ENCODE measurements around the gene CELSR1. TPM values are rescaled to one million over a fixed set of nuclear protein-coding genes. Genes with fewer than 3 reads are reported as not detected.
A peak's percentile ranks its signal among the peaks of the same experiment; 100 is the strongest.

The CELSR1 gene
- total RNA-seq, 1 donor from 2014 or later, result 151 TPM

DNA sequence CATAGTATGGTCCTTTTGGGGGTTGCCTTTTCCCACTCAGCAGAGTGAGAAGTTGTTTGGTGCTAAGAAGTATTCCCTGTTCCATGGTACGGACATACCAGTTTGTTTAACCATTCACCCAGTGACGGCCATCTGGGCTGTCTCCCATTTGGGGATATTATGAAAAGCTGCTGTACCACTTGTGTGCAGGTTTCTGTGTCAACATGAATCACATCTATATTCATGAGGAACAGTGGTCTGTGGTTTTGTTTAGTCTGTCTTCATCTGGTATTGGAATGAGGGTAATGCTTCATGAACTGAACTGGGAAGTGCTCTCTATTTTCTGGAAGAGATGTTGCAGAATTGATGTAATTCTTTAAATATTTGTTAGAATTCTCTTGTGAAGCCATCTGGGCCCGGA, 112.4 kb downstream of the CELSR1 start:
- DNase-seq (ENCODE audit: low read depth), result peak; percentile 97

- no peak for DNase-seq (ENCODE audit: low read depth)
These were observed 112.9 kb downstream of the CELSR1 start for GRCh38 chr22:46424496-46424895.

- DNase-seq (ENCODE audit: low read depth), result no peak
These were observed 114.5 kb downstream of the CELSR1 start for GRCh38 chr22:46422896-46423295.

- DNase-seq (ENCODE audit: low read depth), result peak; percentile 38
These were observed 116.2 kb downstream of the CELSR1 start for GRCh38 chr22:46421267-46421666.

GRCh38 chr22:46419754-46420571, 117.5 kb downstream of the CELSR1 start:
- no peak for DNase-seq (ENCODE audit: low read depth)

DNA sequence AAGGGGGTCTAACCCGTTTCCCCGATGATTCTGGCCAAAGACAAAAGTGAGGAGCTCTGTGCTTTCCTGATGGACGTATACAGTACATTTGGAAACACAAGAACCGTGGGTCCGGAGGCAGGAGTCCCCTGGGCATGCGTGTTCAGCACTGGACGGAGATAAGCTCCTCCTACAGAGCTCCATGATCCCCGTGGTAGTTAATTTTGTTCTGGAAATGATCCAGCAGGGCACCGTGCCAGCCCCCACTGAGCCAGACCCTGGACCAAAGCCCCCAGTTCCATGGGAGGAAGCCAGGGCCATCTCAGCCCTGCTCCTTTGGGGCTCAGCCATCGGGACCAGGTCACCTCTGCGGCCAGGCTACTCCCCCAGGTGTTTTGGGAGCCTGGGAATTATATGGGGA, 118.6 kb downstream of the CELSR1 start:
- DNase-seq (ENCODE audit: low read depth), result no peak

- no peak for DNase-seq (ENCODE audit: low read depth)
These were observed 119.7 kb downstream of the CELSR1 start for GRCh38 chr22:46417769-46418168.

GRCh38 chr22:46416891-46417580, 120.4 kb downstream of the CELSR1 start:
- peak; percentile 88 for DNase-seq (ENCODE audit: low read depth)

DNA sequence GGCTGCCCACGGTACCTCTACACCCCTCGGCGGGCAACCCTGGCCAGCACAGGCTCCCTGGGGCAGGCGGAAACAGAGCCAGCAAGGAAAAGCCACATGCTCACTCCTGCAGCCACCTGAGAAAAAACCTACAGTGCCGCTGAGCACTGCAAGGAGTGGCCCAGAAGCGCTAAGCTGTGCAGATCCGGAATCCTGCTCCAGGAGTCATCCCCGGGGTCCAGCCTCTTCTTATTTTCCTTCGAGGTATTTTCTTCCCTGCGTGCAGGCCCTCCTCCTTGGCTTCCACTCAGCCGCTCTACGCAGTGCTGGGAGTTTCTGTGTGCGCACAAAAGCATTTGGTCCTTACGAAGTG, 120.9 kb downstream of the CELSR1 start:
- DNase-seq (ENCODE audit: low read depth), result peak; percentile 85

GRCh38 chr22:46415776-46416519, 121.5 kb downstream of the CELSR1 start:
- no peak for DNase-seq (ENCODE audit: low read depth)

- no peak for DNase-seq (ENCODE audit: low read depth)
These were observed 122.7 kb downstream of the CELSR1 start for GRCh38 chr22:46414704-46415103.

- DNase-seq (ENCODE audit: low read depth), result no peak
These were observed 123.6 kb downstream of the CELSR1 start for GRCh38 chr22:46413725-46414379.

- DNase-seq (ENCODE audit: low read depth), result no peak
These were observed 126.1 kb downstream of the CELSR1 start for GRCh38 chr22:46411347-46411746.

DNA sequence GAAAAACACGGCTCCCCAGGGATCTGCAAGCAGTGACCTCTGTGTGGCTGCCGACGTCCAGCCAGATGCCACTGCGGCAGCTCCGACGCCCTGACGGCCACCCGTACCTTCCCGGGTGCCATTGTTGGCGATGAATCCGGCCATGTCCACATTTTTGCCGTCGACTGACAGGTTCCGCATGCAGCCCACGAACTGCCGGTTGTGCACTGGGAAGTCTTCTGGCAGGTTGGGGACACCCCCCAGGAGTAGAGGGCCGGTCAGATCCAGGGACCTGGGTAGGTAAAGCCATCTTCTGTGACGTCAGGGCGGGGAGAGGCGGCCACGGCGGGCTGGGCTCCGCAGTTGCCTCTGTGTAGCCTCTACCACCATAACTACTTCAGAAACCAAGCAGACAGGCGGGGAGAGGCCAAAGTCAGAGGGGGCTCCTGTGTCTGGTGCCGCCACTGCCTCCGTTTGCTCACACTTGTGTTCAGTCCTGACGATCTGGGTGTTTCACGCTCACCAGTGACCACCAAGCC, 127.1 kb downstream of the CELSR1 start:
- DNase-seq (ENCODE audit: low read depth), result no peak

GRCh38 chr22:46409631-46410210, 127.7 kb downstream of the CELSR1 start:
- DNase-seq (ENCODE audit: low read depth), result no peak

GRCh38 chr22:46408568-46409506, 128.6 kb downstream of the CELSR1 start:
- DNase-seq (ENCODE audit: low read depth), result no peak

DNA sequence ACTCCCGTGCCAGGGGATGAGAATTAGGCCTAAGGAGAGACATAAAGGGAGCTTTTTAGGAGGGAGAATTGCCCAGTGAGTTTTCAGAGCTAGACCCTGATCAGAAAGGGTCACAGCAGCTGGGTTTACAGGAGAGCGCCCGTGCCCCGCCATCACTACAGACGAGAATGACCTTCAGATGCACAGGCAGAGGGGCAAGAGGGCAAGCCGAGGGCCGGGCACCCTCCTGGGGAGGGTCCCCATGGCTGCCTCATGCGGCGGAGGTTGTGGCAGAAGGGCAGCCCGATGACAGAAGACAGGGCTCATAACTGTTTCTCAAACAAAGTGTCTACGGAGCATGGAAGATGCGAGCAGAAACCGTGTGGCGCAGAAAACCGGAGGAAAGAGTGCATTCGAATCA, 129.7 kb downstream of the CELSR1 start:
- DNase-seq (ENCODE audit: low read depth), result no peak

GRCh38 chr22:46406791-46407190, 130.6 kb downstream of the CELSR1 start:
- no peak for DNase-seq (ENCODE audit: low read depth)

- no peak for DNase-seq (ENCODE audit: low read depth)
These were observed 131.1 kb downstream of the CELSR1 start for GRCh38 chr22:46406349-46406748.

DNA sequence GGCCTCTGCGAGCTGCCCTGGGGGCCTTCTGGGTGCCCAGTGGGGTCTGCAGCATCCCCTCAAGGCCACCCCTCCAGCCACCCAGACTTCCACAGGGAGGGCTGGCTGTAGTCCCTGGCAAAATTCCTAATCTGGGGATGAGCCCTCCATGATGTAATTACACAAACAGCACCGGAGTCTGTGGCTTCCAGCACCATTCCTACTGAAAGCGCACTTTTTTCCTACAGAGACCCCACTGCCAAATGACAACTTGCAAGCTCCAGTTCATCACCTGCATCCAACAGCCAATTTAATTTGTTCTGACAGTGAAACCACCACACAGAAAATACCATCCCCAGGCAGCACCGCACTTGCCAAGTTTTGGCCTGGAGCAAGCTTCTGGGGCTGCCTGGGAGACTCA, 131.5 kb downstream of the CELSR1 start:
- no peak for DNase-seq (ENCODE audit: low read depth)

Data from renal cortical epithelial cell (primary cell).